ENCODE measurements around the gene MOBP.

The MOBP gene

GRCh38 chr3:39548282-39548681 is 80.8 kb downstream of the MOBP start:
- no peak for DNase-seq

DNA sequence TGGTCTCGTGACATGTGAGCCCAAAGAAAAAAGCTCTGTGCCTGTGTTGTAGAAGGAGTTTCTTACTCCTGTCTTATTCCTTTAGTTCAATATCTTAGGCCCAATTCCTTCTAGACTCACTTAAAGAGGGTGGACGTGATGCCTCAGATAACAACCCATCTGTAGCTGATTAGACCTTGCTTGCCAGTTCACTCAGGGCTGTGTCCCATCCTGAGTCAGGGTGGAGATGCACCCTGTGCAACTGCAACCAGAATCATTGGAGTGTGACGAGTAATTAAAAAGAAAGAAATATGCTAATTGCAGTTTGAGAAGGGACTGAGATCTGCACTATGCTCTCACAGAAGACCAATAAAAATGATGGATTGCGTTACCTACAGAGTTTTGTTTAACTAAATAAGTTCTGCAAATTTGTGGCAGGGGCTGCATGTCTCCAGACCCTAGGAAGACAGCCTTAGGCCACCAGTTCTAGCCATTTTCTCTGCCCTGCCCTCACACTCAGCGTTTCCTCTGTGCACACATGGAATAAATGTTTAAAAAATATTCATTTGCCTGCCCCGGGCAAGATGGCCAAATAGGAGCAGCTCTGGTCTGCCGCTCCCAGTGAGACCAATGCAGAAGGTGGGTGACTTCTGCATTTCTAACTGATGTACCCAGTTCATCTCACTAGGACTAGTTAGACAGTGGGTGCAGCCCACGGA is 83.0 kb downstream of the MOBP start:
- no peak for DNase-seq
